Gastroesophageal sphincter (tissue), 3 donors: ENCODE results near the gene C18orf54.
"Not testable (repeated sequence)": the region's sequence is repeated elsewhere in the genome, so short reads cannot be mapped to it uniquely, and the experiment has no call there.

ENCODE experiments used
- CTCF ChIP-seq, 4 experiments: fragments of 200-600 bp in 2 of 4; fragments of 450-650 bp in 2 of 4; sonication (generic) in 1 of 4; IDR thresholded peaks; one replicate each; pipeline ENCODE4 v1.5.1; 2017 to 2019; ENCODE audit warnings: antibody characterized with exemption in 4 of 4, mild to moderate bottlenecking in 2 of 4, moderate library complexity in 2 of 4
- POLR2A ChIP-seq, 2 donors: fragments of 450-650 bp; IDR thresholded peaks; one replicate each; pipeline ENCODE4 v1.6.1; 2017; ENCODE audit warnings: antibody characterized with exemption in 2 of 2, mild to moderate bottlenecking in 2 of 2, moderate library complexity in 1 of 2

- TF ChIP-seq CTCF, POLR2A (IDR thresholded peaks at IDR 0.05): not testable (repeated sequence)
These were observed 48.1 kb upstream of the C18orf54 start for GRCh38 chr18:54309564-54309963.
